CD4-positive, alpha-beta T cell treated with Interleukin-2 at 100 ng/mL for 4 hours (primary cell): ENCODE results near the gene MYH13.
A peak's percentile ranks its signal among the peaks of the same experiment; 100 is the strongest.
"Not testable (repeated sequence)": the region's sequence is repeated elsewhere in the genome, so short reads cannot be mapped to it uniquely, and the experiment has no call there.

Experiments used
- DNase-seq: peaks from one replicate; pipeline ENCODE4 v3.0.0-alpha.2; 2020; ENCODE audit warnings: low spot score

MYH13 gene

DNA sequence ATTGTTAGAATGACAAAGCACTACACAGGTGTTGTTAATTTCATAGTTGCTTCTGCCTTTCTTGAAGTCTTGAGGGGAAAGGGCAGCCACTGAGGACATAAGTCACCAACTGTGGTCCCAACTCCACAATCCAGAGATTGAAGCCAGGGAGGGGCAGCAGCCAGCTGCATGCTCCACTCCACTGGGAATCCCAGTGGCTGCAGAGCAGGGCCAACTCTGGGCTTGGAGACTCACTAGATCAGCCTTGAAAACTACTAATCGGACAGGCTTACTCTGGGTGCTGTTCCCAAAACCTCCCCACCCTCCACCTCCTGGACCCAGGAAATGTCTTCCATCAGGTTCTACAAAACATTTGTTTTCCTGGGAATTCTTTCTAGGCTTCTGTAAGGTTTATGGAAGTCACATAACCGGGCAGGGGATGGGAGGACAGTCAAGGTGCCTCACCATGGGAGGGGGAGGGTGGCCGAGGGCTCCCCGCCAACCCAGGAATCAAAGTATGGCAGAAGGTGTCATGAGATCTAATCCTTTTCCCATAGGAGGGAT, 68.0 kb downstream of the MYH13 start:
- DNase-seq: no peak

DNA sequence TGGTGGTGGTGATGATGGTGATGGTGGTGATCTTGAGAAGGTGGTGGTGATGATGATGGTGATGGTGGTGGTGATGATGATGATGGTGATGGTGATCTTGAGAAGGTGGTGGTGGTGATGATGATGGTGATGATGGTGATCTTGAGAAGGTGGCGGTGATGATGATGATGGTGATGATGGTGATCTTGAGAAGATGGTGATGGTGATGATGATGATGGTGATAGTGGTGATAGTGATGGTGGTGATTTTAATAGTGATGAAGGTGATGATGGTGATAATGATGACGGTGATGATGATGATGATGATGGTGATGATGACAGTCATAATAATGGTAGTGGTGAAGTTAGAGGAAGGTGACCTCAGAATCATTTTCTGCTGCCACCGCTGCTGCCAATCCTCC, 75.1 kb downstream of the MYH13 start:
- no peak for DNase-seq

DNA sequence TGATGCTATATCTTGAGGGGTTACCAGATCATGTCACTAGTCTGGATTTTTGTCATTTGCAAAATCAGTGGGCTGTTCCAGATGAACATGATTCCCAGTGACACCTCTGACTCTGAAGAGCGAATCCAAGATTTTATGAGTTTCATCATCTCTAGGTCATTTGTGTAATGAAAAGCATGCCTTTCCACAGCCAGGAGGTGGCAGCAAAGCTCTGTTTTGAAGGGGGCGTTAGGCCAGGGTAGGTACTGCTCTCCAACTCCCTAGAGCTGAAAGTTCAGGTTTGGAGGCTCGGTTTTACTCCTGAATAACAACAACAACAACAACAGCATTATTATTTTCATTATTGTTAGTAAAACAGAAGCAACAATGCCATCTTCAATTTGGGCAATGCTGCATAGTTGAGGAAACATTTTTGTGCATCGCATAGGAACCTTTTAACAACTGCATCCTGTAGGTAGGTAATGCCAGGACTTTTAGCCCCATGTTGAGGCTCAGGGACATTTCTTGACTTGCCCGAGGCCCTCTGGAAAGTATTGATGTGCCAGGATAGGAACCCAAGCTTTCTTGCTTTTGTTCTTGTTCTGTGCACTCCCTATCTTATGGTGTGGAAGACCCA, 77.0 kb downstream of the MYH13 start:
- DNase-seq: peak; percentile 4

DNA sequence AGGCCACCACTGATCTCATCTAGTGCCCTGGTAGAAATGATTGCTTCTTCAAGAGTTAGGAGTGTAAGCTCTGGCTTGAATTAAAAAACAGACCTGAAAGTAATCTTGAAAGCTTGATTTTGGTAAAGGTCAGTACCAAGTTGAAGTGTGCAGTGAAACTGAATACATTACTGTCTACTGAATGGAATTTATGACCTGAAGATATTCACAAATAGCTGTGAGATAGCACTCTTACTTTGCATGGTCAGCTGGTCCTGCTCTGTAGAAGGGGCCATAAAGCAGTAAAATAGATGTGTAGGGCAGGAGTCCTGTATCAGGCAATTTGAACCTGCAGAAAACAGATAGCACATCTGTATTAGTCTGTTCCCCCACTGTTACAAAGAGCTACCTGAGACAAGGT, 78.6 kb downstream of the MYH13 start:
- no peak for DNase-seq

DNA sequence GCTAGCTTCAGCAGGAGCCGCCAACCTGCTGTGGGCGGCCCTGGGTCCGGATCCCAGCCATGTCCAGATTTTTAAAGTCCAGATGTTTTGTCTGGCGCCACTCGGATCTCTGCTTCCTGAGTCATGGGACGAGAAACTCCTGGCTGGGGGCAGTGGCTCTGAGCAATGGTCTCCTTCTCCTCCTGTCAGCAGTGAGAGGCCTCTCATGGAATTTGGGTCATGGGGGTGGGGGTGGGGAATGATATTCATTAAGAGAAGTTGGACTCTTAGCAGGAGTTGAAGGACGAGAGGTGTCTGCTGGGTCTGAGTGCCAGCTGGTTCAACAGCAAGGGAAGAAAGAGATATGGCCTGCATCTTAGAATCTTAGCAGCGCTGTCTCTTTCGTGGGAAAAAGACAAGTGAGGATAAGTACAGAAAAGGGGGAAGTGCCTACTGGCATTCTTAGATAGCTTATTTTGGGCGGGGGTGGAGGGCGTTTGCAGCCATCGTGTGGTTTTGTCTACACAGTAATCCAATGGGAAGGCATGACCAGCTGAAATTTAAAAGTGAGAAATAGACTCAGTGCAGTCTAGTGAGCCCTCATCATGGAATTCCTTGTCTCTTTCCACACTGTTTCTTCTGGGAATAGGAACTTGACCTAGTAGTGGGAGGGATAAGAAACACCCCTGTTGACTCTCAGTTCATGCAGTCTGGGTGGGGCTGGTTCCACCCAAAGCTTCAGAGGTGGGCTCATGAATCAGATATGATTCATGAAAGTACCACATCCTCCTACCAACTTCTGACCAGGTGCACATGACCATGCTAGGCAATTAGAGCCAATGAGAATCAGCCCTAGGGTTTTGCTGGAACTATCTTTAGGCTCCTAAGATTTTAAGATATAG, 80.5 kb downstream of the MYH13 start:
- no peak for DNase-seq

DNA sequence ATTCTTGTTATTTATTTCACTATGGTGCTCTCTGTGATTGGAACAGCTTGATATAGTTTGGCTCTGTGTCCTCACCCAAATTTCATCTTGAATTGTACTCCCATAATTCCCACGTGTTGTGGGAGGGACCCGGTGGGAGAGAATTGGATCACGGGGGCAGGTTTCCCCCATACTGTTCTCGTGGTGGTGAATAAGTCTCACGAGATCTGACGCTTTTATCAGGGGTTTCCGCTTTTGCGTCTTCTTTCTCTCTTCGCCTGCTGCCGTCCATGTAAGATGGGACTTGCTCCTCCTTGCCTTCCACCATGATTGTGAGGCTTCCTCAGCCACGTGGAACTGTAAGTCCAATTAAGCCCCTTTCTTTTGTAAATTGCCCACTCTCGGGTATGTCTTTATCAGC, 81.2 kb downstream of the MYH13 start:
- DNase-seq: not testable (repeated sequence)

DNA sequence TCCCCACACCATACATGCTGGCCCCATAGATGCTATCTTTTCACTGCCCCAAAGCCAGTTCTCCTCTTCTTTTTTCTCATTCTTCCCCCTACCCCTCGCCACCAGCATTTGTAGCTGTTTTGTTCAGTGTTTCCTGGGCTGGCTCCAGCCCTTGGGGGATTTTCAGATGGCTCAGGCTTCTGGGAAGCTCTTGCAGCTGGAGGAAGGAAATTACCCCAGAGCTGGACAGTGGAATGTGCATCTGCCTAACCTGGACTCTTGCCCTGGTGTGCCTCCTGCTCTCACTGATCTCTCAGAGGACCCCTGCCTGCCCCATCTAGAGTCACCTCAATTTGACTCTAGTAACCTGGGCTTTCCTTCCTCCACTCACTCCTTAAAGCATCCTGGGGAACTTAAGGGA, 82.8 kb downstream of the MYH13 start:
- DNase-seq: no peak

DNA sequence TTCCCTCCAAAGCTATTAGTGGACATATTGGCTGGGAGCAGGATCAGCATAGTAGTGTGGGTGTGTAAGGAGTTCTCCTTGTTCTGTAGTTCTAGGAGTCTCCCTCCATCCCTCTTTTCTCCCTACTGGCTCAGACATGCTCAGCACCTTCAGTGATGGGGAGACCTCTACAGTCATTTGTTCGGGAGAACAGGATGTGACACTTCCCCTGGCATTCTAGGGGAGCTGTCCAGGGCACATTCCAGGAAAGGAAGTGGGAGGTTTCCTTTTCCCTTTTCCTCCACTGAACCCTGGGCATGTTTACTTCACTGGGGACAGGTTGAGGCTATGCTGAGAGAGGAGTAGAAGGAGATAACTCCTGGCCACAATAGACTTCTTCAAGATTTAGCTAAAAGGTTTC, 86.5 kb downstream of the MYH13 start:
- DNase-seq: no peak

DNA sequence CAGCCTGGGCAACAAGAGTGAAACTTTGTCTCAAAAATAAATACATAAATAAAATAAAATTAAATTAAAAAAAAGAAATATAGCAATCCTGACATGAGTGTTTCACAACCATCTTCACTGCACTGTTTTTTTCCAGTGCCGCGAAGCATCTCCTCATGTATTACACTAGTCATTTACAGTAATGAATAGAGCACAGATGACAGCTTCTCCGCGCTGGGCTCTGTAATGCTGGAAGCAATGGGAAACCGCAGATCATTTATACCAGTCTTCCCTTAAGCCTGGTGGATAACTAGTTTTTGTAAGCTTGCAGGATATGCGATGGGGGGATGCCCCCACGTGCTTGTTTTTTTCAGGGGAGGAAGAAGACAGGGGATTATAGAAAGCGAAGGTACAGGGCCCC, 86.9 kb downstream of the MYH13 start:
- no peak for DNase-seq

DNA sequence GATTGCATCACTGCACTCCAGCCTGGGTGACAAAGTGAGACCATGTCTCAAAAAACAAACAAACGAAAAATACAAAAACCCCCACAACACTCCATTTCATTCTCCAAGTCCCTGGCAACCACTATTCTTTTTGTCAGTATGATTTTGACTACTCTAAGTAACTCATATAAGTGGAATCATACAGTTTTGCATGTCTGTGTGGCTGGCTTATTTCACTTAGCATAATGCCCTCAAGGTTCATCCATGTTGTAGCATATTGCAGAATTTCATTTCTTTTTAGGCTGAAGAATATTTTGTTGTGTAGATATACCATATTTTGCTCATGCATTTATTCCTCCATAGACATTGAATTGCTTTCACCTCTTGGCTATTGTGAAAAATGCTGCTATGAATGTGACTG, 92.7 kb downstream of the MYH13 start:
- DNase-seq: no peak

DNA sequence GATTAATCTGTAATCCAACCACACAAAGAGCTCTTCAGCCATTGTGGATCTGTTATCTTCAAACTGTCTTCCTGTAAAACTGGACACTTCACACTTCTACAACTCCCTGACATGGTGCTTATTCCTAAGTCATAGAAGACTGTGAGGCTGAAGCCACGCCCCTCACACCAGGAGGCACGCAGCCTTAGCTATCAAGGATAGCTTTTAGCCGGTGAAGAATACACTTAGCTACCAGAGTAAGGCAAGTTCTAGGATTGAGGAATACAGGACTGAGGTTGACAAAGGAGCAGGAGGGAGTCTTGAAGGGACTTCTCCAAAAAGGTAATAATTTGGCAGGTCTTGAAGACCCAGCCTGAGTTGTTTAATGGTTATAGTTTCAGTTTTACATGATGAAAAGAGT, 94.6 kb downstream of the MYH13 start:
- DNase-seq: no peak

DNA sequence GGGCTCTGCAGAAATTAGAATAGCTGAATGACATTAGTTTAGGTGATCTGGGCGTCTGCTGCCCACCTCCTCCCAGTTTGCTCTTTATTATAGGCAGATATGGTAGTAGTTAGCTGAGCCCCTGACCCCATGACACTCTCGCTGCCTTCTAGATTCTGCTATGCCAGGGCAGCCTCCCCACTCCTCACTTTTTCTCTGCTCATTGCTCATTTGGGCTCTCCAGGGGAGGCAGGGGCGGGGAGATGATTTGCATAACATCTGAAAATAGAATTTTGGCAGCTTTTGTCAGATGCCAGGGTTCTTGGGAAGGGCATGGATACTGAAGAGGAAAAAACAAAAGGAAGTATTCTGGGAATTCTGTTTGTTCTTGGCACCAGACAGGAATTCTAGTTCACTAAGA, 96.4 kb downstream of the MYH13 start:
- no peak for DNase-seq

DNA sequence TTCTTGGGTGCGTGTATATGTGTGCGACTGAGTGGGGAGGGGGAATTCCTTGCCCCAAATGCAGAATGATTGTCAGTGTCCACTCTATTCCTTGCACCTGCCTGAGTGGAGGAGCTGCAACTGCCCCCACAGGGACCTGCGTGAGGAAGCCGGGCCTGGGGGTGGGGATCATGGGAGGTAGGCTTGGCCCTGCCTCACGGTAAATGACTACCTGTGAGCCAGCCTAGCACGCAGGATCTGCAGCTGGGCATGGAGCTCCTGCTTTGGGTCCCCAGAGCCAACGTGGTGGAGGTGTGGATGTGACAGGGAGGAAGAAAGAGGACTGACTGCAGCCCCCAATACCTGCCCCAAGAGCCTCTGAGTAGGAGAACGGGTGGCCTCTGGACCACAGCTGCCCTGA, 97.4 kb downstream of the MYH13 start:
- DNase-seq: no peak

DNA sequence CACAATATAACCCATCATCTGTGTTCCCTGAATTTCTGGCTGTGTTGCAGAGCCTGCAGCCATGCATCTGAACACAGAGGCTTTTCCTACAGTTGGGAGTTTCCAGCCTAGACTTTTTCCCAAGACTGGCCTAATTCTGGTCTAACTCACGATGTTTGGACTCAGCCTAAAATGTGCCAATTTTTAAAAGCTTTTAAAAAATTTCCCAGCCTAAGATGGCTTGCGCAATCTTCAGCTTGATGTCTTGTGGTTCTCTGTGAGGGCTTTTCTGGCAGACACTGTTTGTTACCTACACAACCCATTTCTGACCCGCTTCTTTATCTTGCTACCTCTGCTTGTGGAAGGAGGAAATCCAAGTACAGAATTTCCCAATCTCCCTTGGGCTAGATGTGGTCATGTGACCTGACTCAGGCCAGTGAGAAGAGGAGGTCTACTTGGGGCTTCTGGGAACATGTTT, 101.7 kb downstream of the MYH13 start:
- DNase-seq: no peak

DNA sequence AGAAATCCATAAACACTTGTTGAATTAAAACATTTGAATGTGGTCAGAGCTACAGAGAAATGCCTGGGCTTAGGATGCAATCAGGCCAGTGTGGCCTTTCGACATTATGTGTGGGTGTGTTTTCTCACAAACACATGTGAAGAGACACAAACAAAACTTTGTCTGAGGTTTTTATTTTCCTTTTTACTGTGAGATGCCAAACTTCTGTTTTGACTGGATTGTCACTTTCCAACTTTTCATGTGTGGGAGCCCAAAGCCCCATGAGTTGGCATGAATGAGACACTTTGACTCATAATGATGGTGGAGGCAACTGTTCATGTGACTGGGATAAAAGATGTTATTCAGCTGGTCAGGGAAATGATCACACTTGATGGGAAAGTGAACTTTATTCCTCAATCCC, 102.5 kb downstream of the MYH13 start:
- no peak for DNase-seq

DNA sequence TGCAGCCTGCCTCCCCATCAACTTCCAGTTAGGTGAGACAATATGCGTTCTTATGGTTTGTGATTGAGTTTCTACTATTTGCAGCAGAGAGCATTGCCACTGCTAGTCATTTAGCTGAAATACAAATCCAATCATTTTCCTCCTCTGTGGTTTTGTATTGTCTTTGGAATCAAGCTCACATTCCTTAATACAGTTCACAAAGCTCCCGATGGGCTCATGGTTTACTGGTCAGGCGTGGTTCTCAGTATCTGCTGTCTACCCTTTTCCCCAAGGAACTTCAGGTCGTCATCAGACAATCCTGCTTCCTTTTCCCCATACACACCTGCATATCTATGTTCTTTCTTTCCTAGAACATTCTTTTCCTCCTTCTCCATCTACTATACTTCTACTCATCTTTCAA, 104.8 kb downstream of the MYH13 start:
- DNase-seq: no peak

DNA sequence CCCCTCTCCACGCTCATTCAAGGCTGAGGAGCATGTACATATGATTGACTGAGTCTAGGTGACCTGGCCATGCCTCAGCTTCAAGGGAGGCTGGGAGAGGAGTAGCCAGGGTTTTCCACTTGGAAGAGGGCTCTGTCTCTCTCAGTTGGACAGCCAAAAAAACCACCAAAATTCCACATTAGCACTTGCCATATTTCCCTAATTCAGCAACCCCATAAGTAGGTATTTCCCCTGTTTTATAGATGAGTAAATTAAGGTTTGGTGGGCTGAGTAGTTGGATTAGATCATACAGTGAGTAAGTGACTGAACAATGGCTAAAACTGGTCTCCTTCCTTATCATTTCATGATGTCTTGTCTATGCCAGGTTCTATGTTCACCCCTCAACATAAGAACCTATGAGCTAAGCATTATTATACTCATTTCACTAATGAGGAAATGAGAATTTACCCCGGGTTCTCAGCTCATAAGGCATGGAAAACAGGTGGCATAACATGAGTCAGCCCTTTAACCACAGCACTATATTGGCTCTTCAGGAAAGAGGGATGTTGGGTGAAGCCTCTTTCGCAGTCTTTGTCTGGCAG, 106.4 kb downstream of the MYH13 start:
- DNase-seq: no peak

DNA sequence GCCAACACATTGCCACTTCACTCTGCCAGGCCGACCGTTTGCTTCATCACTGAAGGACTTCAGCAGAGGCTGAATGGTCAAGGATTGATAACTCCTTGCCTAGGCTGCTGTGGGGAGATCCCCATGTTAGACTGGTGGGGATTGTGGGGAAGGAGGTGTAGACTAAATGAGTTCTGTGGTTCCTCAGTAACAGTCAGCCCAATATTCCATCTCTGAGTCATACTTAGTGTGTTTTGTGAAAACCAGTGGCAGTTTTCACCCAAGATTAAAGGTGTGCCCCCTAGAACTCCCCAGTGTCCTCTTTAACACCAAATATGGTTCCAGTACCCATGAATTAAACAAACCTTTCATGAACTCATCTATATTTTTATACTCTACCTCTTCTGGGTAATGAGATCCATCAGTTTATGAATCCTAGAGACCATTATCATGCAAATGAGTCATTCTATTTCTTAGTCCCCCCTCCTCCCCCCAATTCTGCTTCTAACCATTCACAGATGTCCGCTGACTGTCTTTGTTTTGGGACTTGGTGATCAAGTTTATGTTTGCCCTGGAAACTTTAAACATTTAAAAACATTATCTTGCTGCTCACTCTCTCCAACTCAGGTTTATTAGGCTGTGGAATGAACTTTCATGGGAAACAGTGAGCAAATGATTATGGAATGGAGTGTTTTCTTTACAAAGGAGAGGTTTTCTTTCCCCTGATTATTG, 107.6 kb downstream of the MYH13 start:
- DNase-seq: no peak

DNA sequence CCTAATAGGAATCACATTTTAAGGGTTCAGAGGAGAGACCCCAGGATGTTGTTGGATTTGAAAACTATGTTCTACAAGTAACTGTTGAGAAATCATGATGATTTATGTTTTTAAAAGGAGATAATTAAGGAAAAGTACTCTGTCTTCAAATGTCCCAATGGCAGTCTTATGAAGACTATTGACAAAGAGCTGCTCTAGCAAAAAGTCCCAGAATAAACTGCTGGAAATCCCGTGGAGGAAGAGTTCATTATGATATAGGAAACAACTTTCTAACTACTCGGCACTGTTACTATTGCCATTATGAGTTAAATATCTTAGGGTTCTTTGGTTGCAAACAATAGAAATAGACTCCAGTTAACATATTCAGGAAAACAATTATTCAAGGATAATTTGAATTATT, 108.8 kb downstream of the MYH13 start:
- DNase-seq: no peak

DNA sequence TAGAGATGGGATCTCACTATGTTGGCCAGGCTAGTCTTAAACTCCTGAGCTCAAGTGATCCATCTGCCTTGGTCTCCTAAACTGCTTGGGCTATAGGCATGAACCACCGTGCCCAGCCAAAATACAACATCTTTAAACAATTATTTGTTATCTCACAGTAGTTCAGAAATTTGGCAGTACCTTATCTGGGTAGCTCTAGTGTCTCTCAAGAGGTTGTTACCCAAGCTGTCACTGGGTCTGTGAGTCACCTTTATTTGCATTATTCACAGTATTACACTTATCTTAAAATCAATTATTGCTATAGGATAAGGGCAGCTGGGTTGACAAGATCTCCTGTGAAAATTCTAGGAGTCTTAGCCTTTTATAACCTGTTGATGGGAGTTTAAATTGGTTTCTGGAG, 110.4 kb downstream of the MYH13 start:
- no peak for DNase-seq

DNA sequence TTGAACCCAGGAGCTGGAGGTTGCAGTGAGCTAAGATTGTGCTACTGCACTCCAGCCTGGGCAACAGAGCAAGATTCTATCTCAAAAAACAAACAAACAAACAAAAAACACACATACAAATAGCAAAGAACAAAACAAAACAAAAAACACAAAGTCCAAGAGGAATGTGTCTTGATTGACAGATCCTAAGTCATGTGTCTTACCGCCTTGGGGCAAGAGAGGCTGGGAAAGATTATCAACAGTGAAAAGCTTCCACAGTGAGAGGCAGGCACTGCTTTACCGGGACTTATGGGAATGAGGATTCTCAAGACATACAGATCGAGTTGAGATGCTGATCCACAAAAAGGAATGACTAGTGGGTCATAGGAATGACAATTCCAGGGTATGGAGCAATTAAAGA, 111.7 kb downstream of the MYH13 start:
- DNase-seq: no peak

DNA sequence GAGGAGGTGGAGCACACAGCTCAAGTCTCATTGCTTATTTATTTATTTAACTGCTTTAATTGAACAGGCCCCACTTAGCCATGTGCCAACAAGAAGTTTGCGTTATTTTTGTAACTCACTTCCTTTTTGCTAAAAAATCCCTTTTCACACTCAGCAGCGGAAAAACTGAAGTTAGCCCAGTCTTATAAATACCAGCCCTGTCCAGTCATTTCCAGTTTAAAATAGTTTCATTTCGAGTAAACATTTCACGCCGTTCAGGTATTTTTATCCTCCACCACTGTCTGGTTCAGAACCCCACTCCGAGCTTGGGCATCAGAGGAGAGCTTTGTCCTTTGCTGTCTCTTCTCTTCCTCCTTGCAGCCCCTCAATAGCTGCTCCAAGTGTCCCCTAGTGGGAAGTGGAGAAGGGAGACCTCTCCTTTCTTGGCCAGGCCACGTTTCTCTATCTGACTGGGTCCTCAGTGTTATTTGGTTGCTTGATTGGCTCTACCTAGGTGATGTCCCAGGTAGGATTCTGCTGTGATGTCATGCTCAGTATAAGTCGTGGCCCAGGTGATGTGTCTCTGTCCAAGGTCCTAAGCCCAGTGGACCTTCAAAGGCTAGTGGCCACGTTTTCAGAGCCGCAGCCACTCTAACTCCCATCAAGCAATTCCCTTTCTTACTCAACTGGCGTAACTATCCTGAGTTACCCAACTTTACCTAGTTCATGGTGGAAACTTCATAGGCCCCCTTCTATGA, 121.4 kb downstream of the MYH13 start:
- no peak for DNase-seq
